NCI-H2227 treated with DMSO at 0.1 percent for 48 hours (cell line): ENCODE results near the gene COP1.

Experiments
- DNase-seq: peaks from one replicate; lab custom pipeline; 2025; lab: John Stamatoyannopoulos, UW

The COP1 gene

DNA sequence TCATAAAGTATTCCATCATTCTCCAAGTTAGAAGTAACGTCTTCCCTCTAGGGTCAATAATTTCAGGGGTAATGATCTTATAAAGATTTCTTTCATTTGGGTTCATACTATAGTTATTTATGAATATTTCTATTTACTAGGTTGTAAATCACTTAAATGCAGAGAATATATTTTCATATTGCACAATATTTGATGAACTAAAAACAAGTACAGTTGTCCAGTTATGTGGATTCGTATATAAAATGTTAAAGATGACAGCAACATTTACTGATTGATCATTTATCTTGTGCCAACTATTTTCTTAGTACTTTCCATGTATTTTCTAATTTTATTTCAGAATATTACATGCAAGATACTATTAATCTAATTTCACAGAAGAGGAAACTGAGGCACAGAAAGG is 243.3 kb downstream of the COP1 start:
- DNase-seq = no peak

DNA sequence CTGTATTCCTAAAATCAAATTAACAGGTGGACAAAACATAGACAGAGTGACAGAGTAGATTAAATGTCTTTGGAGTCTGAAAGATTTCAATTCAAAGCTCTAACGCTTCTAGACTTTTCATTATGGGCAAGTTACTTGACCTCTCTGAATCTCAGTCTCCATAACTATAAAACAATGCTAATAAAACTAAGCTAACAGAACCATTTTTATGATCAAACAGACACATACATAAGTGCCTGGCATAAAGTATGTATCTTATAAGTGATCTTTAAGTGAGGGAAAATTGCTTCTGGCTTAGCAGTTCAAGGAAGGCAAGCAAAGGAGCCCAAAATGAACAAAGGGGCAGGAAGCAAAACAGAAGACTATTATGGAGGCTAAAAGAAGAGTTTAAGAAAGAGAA is 246.9 kb downstream of the COP1 start:
- DNase-seq = no peak

DNA sequence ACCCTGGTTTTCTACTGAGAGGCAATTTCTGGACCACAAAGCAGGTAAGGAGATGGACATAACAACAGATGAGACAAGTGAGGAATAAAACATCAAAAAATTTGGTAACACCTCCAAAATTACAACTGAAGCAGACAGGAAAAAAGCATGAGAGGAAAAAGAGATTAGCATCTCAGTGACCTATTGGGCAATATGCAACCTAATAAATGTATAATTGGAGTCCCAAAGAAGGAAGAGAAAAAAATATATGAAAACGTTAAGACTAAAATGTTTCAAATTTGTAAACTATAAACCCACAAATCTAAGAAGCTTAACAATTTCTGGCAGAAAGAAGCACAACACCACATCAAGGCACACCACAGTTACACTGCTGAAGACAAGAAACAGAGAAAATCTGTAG is 255.5 kb downstream of the COP1 start:
- no peak for DNase-seq

DNA sequence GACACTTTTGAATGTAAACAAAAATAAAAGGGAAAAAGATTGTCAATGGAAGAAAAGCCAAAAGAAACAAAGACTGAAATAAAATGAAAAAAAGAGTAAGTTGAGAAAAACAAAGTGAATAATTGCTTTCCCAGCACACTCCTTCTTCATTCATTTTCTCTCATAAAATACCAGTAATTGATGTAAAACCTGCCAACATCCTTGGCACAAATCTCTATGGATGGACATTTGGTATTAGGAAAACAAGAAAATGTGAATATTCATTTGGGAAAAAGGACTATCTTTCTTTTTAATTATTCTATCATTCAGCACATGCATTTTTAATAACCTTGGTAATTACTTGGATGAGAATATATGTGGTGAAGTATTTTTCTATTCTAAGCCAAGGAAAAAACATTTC is 259.3 kb downstream of the COP1 start:
- DNase-seq = no peak

DNA sequence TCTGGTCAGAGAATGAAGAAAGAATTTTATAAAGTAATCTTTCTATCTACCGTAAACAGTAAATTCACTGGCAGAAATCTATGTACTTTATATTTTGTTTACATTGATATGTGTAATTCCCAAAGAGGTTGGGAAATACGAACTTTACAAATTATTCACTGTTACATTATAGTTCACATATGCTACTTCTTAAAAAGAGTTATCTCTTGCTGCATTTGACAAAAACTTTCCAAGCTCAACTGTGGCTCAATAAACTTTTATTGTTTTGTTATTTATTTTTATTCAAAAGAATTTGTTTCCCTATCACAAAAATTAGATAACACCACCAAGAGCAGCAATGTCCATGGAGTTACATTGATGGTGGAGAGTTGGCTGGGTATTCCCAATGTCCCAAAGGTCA is 262.5 kb downstream of the COP1 start:
- DNase-seq = no peak

DNA sequence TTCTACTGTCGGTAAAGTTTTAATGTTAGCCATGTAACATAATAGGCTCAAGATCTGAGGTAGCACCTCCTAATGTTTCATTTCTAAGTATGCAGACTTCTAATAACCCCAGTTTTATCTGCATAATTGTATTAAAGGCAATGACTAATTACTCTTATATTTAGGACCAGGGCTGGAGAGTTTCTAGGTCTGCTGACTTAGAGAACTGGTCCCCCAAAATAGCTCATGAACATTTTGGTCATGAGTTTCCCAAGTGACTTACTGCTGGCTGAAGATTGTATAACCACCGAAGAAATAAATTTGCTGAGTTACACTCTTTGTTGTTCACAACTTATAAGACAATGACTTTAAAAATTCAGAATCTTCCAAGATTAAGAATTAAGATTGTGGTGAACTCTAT is 265.9 kb downstream of the COP1 start:
- DNase-seq = no peak

DNA sequence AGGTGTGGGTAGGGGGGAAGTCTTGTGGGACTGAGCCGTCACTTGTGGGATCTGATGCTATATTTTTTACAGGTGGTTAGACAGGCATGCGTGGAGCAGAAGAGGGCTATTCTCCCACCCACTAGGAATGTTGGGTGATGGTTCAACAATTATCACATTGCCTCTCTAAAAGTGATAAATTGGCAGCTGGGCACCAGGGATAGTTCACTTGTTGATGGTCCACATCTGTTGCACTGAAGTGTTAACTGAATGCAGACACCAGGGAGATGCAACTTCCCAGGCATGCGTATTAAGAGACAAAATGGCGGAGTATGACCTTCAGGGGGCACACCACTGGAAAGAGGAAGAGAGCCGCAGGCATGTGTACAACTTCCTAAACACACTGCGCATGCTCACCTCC is 270.4 kb downstream of the COP1 start:
- no peak for DNase-seq

DNA sequence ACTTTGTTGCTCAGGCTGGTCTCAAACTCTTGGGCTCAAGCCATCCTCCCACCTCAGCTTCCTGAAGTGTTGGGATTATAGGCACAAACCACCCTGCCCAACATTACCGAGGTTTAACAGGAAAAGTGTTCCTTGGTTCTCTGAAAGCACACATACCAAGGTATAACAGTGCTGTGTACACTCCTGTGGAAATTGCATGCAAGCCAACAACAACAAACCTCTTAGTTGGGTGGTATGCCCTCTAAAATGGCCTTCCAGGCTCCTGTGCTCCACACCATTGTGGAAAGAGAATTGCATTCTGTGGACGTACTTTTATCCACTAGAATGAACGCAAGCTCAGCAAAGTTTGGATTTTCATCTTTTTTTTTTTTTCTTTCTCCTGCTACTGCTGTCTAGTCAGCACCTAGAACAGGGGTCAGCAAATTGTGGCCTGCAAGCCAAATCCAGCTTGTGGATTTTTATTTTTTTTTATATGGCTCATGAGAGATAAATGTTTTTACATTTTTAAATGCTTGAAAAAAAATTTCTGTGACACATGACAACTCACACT is 271.4 kb downstream of the COP1 start:
- no peak for DNase-seq

DNA sequence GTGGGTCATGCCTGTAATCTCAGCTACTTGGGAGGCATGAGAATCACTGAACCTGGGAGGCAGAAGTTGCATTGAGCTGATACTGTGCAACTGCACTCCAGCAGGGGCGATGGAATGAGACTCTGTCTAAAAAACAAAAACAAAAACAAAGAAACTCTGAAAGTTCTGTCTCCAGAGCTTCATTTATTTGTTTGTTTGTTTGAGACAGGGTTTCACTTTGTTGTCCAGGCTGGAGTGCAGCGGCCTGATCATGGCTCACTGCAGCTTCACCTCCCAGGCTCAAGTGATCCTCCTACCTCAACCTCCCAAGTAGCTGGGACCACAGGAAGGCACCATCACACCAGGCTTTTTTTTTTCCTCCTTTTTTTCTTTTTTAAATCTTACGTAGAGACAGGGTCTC is 271.9 kb downstream of the COP1 start:
- no peak for DNase-seq

DNA sequence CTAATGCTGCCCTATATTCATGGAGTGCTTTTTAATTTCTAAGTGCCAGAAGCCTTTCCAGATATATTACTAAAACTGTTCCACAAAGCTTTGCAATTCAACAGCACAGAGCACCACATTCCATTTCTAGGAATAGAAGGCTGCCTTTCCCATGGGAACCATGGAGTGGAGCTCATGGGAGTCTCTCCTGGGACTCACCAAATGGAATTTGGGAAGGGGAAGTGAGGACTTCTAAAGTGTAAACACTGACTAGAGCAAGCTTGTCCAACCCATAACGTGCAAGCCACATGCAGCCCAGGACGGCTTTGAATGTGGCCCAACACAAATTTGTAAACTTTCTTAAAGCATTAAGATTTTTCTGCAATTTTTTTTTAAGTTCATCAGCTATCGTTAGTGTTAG is 273.3 kb downstream of the COP1 start:
- no peak for DNase-seq

DNA sequence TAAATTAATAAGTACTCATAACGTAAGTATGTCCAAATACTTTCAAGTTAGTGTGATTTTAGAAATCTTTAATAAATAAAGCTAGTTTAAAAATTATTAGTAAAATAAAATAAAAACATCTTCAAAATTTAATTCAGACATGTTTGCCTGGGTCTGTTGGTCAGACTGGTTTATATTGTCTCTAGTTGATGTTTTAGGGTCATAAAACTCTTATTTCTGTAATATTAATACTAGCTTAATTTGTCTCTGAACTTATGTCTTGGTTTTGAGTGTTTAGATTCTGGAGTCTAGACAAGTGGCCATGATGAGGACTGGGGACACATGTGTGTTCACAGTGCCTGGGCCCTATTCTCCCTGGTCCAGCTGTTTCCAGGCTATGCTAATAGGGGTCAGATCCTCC is 279.1 kb downstream of the COP1 start:
- no peak for DNase-seq

DNA sequence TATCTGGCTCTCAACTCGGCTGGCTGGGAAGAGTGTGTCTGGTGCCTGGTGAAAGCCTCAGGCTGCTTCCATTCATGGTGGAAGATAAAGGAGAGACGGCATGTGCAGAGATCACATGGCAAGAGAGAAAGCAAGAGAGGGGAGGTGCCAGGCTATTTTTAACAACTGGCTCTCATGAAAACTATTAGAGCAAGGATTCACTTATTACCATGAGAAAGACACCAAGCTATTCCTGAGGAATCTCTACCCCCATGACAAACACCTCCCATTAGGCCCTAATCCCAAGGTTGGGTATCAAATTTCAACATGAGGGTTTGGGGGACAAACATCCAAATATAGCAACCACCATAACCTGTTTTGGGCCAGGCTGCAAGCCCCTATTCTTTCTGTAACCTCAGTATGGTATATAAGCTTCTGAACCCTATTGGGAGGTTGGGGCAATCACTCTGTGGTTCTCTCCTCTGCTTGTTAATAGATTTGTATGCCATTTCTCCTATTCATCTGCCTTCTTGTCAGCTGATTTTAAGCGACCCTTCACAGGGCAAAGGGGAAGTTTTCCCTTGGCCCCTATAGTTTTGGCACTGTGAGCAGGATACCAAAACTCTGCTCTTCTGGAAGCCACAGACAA is 284.7 kb downstream of the COP1 start:
- DNase-seq = no peak

DNA sequence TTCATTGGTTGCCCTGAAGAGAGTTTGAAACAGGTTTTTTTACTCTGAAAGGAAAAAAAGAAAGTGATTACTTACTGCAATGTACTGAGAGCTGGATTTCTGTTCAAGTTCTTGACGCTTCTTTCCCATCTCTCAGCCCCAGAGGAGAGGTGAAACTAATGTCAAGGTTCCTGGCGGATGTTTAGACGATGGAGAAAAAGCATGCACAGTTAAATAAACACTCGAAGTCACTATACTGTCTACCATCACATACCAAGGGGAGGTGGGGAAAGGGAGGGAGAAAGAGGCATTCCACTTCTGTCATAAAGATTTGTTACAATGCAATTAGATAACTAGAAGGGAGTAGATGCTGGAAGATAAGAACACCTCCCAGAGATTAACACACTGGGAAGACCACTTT is 286.7 kb downstream of the COP1 start:
- DNase-seq = no peak

DNA sequence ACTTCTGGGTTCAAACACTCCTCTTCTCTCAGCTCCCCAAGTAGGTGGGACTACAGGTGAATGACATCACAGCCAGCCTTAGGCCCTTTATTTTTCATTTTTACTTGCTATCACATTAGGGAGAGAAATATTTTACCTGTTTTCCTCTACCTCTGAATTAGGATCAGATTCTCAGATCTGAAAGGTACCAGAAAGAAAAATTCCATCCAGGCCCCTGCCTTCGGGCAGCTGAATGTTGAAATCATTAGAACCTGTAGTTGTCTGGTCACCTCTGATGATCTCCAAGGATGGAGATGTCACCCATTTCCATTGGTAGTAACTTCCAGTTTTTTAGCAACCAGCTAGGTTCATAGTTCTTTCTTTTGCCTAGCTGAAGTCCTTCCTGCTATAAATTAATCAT is 288.1 kb downstream of the COP1 start:
- no peak for DNase-seq

DNA sequence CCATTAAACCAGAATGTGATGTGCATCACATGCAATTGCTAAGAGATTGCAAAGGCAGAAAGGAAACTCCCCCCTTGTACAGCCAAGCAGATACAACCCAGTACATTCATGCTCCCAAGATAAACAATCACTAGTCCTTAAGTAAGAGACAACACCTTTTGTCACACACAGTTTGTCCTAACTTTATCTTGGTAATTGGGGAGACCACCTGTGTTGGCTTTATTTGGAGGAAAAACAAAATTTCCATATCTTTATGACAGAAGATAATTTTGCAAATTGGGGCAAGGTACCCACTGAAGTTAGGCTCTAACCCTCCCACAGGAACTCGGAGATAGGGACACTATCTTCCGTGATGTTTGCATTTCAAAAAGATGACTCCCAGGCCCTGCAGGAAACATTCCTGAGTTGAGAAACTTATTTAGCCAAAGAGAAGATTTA is 288.7 kb downstream of the COP1 start:
- no peak for DNase-seq

DNA sequence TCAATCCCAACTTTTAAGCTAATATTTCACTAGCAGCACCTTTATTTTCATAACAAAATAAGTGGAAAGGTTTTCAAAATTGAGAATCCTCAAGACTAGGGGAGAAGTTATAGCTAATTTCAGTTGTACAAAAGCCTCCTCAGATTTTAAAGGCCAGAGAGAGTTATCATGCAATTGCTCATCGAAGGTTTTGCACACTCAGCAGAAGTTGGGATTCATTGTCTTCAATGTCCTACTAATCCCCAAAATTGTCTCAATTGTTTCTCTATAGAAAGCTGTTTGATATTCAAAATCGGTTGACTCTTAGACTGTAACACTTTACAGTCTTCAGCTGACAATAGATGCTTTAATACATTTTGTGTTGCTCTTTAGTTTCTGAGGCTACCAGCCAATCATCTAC is 293.0 kb downstream of the COP1 start:
- no peak for DNase-seq

DNA sequence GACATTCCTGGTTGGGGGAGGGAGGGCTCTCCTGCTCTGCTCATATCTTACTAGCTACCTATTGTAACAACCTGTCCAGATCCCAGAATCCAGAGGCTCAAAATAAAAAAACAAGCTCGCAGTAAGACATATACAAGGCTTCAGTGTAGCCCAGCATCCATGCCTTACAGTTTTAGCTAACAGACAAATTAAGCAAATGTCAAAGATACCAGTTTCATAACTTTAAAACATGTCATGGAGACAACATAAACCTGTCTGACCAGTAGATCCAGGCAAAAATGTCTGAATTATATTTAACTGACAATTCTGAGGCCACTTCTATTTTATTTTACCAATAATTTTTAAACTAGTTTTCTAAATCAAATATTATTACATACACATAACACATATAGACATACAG is 295.9 kb downstream of the COP1 start:
- no peak for DNase-seq

DNA sequence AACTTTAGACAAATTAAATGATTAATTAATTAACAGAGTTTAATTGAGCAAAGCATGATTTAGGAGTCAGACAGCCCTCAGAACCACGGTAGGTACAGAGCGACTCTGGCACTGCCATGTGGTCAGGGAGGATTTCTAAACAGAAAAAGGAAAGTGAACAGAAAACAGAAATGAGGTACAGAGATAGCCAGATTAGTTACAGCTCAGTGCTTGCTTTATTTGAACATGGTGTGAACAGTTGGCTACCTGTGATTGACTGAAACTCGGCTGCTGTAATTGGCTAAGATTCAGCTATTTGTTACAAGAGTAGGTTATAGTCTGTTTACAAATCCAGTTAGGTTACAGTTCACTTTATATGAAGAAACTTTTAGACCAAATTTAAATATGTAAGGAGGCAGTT is 300.7 kb downstream of the COP1 start:
- no peak for DNase-seq

DNA sequence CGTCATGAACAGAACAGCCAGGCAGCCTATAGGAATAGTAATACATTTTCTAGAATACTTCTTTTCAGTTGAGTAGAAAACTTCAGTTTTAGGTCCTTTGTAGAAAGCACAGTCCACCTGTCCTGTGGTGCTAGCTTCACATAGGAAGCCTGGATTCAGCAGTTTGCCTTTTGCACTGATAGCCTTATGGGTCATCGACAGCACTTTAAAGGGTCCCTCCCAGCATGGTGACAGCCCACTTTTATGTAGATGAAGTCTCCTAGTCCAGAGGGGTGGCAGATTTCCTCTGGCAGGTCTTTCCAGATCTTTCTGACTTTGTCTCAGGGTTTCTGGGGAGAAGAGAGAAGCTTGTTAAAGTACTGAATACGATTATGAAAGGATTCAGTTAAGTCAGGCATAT is 302.3 kb downstream of the COP1 start:
- DNase-seq = no peak

DNA sequence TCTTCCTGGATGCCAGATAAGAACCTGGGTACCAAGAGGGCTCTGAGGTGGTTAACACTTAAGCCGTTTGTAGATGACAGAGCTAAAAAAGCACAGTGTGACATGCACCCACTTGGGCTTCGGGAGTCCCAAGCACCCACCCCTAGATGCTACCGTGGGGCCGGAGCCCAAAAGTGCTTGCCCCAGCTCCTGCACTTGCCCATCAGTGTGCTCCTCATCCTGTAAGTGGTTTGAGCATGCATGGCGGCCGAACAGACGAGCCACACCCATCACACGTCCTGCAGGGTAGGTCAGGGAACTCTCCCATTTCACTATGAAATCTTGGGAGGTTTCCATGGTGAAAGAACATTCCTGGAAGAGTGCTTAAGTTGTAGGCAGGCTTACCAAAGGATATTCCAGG is 304.8 kb downstream of the COP1 start:
- DNase-seq = no peak

DNA sequence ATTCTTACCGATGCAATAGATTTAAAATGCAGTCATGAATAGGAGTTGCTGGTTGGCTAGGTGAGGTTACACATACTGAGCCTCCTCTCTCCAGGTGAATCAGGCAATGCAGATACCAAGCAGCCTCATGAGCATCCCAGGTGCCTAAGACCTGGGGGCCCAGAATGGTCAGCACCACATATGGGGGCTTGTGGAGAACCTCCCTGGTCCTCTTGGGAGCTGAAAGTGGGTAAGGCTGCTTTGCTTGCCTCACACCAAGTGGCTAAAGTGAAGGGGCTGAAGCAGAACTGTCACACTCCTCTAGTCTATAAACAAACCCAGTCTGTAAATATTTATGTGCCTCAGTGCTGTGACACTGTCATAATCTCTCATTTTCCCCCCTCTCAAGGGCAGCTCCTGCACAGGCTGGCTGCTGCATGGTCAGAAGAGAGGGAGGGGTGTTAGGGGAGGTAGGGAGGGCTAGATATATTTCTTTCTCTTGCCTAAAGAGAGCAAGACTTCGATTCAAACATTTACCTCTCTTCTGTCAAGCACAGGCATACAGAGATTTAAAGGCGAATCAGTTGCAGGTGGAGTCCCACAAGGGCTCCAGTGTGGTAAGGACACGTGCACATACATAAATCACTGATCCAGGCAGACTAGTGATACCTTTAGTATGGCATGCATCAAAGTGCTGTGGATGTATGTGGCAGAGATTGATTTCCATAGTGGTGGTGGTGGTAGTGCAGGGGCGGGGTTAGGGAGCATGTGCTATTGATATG is 305.8 kb downstream of the COP1 start:
- DNase-seq = no peak

DNA sequence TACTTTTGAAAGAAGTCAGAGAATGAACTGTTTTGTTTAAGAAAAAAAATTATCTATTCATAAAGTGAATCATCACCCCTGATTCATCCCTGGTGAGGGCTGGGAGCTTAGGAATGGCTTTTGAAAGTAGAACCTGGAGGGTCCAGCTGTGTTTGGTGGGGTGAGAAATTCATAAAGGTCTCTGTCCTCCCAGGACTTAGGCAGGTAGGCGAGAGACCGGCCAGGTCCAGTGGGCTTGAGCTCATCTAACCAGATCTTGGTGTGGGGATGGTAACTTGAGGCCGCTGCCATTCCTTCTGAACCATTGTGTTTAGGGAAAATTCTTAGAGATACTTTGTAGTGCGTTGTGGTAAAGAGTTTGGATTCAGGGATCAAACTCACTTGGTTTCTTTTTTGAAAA is 306.9 kb downstream of the COP1 start:
- DNase-seq = no peak

DNA sequence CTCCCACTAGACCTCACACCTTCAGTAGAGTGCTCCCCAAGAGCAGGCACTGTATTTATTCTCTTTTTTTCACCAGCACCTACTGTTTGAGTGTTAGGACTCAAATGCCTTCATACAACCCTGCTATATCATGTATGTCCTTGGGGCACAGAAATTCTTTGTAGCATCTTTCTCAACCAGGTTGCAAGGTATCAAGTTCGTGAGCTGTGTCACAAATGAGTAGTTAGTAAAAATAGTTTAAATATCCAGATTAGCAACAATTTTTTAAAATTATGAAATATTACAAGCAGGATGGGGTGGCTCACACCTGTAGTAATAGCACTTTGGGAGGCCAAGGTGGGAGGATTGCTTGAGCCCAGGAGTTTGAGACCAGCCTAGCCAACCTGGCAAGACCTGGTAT is 311.1 kb downstream of the COP1 start:
- DNase-seq = no peak
